GM19324 (cell line): ENCODE results near the gene SLC29A2.
"Not testable (repeated sequence)": the region's sequence is repeated elsewhere in the genome, so short reads cannot be mapped to it uniquely, and the experiment has no call there.

Source experiments
- ATAC-seq: cut with Tn5 transposase; IDR thresholded peaks from one replicate; pipeline ENCODE4 v1.9.1; 2021; ENCODE audit warnings: mild to moderate bottlenecking, moderate library complexity; ENCODE audit not compliant: unreplicated experiment, low FRiP score

Gene SLC29A2

GRCh38 chr11:66386171-66387069 lies 14.9 kb upstream of the SLC29A2 start:
- ATAC-seq: no peak

GRCh38 chr11:66384316-66384715 lies 12.8 kb upstream of the SLC29A2 start:
- ATAC-seq: not testable (repeated sequence)

DNA sequence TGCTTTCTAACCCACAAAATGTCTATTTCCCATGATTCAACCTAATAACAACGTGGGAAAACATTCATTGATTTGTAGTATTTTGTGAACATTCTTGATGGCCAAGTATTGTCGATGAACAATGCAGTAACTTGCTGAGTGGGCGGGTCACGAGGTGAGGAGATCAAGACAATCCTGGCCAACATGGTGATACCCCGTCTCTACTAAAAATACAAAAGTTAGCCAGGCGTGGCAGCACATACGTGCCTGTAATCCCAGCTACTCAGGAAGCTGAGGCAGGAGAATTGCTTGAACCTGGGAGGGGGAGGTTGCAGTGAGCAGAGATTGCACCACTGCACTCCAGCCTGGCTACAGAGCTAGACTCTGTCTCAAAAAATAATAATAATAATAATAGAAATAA lies 8.7 kb upstream of the SLC29A2 start:
- not testable (repeated sequence) for ATAC-seq

DNA sequence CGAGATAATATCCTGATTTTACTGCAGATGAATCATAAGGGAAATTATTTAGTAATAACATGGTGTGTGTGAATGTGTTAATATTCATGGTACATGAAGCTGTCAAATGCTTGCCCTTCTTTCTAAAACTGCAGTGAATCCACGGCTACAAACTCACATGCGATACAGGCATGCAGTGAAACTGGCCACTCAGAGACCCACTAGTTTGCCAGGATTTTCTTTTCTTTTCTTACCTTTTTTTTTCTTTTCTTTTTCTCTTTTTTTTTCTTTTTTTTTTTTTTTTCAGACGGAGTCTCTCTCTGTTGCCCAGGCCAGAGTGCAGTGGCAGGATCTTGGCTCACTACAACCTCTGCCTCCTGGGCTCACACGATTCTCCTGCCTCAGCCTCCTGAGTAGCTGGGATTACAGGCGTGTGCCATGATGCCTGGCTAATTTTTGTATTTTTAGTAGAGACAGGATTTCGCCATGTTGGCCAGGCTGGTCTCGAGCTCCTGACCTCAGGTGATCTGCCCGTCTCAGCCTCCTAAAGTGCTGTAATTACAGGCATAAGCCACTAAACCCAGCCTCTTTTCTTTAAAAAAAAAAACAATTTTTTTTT lies 2.2 kb upstream of the SLC29A2 start:
- not testable (repeated sequence) for ATAC-seq

DNA sequence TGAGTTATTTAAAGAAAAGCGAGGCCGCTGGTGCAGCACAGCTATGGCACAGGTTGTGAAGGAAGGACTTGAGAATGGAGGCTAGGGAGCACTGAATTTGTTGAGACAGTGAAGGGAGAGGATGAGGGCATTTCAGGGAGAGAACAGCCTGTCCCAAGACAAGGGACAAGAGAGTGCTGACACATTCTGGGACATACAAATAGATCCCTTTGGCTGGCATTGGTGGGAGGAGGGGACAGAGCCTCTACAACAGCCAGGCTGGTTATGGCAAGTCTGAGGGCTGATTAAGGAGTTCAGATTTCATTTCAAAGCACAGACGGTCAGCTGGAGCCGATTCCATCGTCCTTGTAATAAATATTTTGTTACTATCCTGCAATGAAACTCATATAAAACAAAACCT lies 1.7 kb upstream of the SLC29A2 start:
- ATAC-seq: no peak

- ATAC-seq: no peak
Observed at GRCh38 chr11:66369073-66369894, 2.3 kb downstream of the SLC29A2 start.

DNA sequence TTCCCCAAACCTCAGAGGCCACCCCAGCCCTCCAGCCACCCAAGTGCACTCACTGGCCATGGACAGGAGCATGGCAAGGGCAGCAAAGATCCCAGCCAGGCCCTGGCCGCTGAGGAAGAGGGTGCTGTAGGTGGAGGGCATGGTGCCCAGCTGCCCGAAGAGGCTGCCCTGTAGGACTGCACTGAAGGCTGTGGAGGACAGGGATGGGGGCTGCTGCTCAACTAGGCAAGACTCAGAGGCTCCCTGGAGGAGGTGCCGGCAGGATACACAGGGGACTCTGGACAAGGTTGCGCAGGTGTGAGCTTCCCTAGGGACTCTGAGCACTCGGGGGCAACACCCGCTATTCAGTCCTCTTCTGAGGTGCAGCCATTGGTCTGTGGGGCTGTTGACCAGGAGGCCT lies 3.1 kb downstream of the SLC29A2 start:
- ATAC-seq: no peak

DNA sequence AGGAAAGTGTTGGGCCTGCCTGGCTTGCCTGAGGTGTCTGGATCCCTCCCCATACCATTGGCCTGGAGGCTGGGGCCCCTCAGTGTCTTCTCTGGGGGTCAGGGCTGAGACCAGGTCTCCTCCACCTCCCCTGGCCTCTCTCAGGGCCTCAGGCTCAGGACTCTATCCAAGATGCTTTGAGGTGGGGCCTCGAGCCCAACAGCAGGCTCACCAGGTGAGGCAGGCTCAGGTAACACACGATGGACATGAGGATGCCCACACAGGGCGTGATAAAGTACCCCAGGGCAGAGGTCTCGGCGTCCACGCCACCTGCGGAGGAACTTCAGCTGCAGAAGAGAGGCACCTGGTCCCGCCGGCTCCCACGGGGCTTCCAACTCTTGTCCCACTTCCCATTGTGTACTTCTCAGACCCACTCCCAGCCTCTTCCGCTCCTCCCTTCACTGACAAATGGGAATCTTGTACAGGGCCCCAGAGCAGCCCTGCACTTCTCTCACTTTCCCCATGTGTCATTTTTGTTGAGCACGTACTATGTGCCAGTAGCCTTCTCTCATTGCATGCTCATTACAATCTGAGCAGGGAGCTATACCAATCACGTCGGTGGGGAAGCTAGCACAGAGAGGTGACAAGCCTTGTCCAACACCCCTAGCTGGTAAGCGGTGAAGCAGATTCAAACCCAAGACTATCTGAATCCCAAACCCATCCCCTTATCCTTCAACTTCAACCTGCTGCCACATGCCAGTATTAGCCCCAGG lies 3.8 kb downstream of the SLC29A2 start:
- ATAC-seq: no peak

GRCh38 chr11:66366844-66367477 lies 4.6 kb downstream of the SLC29A2 start:
- ATAC-seq: no peak

- no peak for ATAC-seq
Observed at GRCh38 chr11:66365711-66366619, 5.6 kb downstream of the SLC29A2 start.

DNA sequence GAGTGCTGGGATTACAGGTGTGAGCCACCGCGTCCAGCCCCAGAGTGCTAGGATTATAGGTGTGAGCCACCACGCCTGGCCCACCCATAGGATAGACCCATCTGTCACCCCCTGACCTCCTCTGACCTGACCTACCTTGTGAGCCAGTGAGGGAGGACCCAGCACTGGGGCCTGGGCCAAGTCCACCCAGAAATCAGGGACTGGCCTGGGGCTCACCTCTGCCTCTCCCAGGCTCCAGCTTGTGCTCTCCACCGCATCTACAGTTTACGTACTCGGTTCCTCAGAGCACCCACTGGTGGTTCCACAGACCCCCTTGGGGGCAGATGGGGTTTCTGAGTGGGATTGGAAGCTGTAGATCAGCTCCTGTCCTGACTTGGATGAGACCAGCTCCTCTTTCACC lies 6.4 kb downstream of the SLC29A2 start:
- ATAC-seq: no peak

GRCh38 chr11:66363805-66364535 lies 7.6 kb downstream of the SLC29A2 start:
- ATAC-seq: no peak

- no peak for ATAC-seq
Observed at GRCh38 chr11:66363187-66363601, 8.4 kb downstream of the SLC29A2 start.

- no peak for ATAC-seq
Observed at GRCh38 chr11:66362481-66363147, 8.9 kb downstream of the SLC29A2 start.

- no peak for ATAC-seq
Observed at GRCh38 chr11:66361502-66361941, 10.0 kb downstream of the SLC29A2 start.

GRCh38 chr11:66360406-66361073 lies 11.0 kb downstream of the SLC29A2 start:
- ATAC-seq: no peak

GRCh38 chr11:66359662-66360087 lies 11.9 kb downstream of the SLC29A2 start:
- no peak for ATAC-seq
